Activated T-cell treated with anti-CD3 and anti-CD28 coated beads, Interleukin-2, amount 50 U/mL, for 24 hours (primary cell): ENCODE results near the gene SMYD2.
"Not testable (repeated sequence)": the region's sequence is repeated elsewhere in the genome, so short reads cannot be mapped to it uniquely, and the experiment has no call there.

Experiments used
- DNase-seq: peaks from one replicate; pipeline ENCODE4 v3.0.0-alpha.2; 2020
- H3K27ac Mint-ChIP-seq: 2 replicates; pipeline ENCODE4 v1.8.0; 2020; ENCODE audit warnings: mild to moderate bottlenecking, mixed read lengths
- H3K27me3 Mint-ChIP-seq: 2 replicates; pipeline ENCODE4 v1.8.0; 2020; ENCODE audit warnings: mixed read lengths
- H3K36me3 Mint-ChIP-seq: 2 replicates; pipeline ENCODE4 v1.8.0; 2020; ENCODE audit warnings: low read depth, mixed read lengths
- H3K4me1 Mint-ChIP-seq: 2 replicates; pipeline ENCODE4 v1.8.0; 2020; ENCODE audit warnings: low read depth, mixed read lengths
- H3K4me3 Mint-ChIP-seq: 2 replicates; pipeline ENCODE4 v1.8.0; 2020; ENCODE audit warnings: mild to moderate bottlenecking, moderate library complexity, mixed read lengths
- H3K9me3 Mint-ChIP-seq: 2 replicates; pipeline ENCODE4 v1.8.0; 2020; ENCODE audit warnings: mixed read lengths

Gene SMYD2

GRCh38 chr1:214260561-214261205 is 20.3 kb upstream of the SMYD2 start:
- Mint-ChIP-seq H3K27ac (no peak overlapping the region), H3K4me3 (no peak overlapping the region), H3K36me3 (no peaks in the 10 kb centered on the region), H3K27me3 (peaks cover 77% of the 10 kb centered on the region), H3K9me3 (no peaks in the 10 kb centered on the region), H3K4me1 (peaks cover 13% of the 10 kb centered on the region)
- DNase-seq: no peak

DNA sequence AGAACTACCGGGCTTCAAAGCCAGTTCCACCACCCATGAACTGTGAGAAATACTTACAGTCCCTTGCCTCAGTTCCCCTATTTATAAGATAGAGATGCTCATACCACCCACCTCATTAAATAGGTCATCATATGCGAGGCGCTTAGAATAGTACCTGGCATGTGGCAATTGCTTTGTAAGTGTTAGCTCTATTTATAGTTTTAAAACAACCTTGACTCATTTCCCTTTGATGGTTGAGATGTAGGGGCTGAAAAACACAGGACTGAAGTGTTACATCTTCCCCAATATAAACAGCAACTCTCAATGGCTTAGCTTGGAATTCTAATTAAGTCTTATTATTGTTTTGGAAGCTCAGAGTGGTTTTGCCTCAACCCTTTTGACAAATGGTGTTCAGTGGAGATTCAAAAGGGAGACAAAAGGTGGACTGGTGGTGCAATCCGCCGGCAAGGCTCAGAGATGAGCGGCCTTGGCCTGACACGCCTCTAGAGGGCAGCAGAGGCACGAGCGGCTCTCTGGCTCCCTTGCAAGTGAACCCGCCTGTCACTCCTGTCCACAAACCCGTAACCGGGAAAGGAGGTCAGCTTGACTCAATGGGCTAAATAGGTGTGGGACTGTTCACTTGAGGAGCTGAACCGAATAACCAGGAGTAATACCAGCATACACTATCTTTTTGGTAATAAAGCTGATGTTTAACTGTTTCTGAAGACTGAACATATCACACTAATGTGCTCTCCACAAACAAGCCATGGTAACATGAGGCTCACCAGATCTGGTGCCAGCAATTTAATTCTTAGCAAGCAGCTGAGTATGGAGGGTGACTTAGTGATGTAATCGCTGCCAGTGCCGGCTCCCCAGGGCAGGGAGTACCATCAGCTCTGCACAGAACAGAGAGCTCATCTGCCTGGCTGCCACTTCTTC is 19.5 kb upstream of the SMYD2 start:
- Mint-ChIP-seq H3K9me3 (no peaks in the 10 kb centered on the region), H3K36me3 (no peaks in the 10 kb centered on the region), H3K27me3 (peaks cover 77% of the 10 kb centered on the region), H3K27ac (no peak overlapping the region), H3K4me3 (no peak overlapping the region), H3K4me1 (peaks cover 13% of the 10 kb centered on the region)
- peak; percentile 86 for DNase-seq

- Mint-ChIP-seq H3K27ac (no peak overlapping the region), H3K9me3 (no peaks in the 10 kb centered on the region), H3K4me1 (peaks cover 12% of the 10 kb centered on the region), H3K4me3 (no peak overlapping the region), H3K27me3 (peaks cover 59% of the 10 kb centered on the region), H3K36me3 (no peaks in the 10 kb centered on the region)
- DNase-seq: no peak
Observed at GRCh38 chr1:214264196-214264595, 16.8 kb upstream of the SMYD2 start.

- H3K27me3 Mint-ChIP-seq: peaks cover 54% of the 10 kb centered on the region
- DNase-seq: no peak
- H3K36me3 Mint-ChIP-seq: no peaks in the 10 kb centered on the region
- H3K4me1 Mint-ChIP-seq: peaks cover 4% of the 10 kb centered on the region
- no peak overlapping the region for H3K27ac Mint-ChIP-seq
- H3K9me3 Mint-ChIP-seq: no peaks in the 10 kb centered on the region
- H3K4me3 Mint-ChIP-seq: no peak overlapping the region
Observed at GRCh38 chr1:214264976-214265375, 16.0 kb upstream of the SMYD2 start.

DNA sequence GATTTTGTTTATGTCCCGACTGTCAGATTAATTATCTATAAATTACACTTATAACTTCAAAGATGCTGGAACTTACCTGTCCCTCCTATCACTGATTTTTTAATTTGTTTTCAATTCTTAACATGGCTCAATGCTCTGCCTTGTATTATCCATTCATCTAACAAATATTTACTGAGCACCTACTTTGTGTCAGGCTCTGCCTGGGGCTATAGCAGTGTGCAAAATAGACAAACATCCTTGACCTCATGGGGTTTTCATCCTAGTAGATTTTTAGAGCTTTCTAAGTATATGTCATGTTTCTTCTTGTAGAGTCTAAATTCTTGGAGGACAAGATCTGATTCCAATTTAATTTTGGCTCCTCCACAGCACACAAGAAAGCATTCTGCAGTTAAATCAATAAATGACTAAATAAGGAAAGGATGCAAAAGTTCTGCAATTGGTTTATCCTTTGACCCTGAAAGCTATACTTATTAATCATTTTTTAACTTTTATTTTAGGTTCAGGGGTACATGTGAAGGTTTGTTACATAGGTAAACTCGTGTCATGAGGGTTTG is 10.8 kb upstream of the SMYD2 start:
- Mint-ChIP-seq H3K9me3 (no peaks in the 10 kb centered on the region), H3K4me3 (no peak overlapping the region), H3K4me1 (peaks cover 8% of the 10 kb centered on the region), H3K27me3 (peaks cover 14% of the 10 kb centered on the region), H3K36me3 (no peaks in the 10 kb centered on the region), H3K27ac (no peak overlapping the region)
- DNase-seq: no peak

- peaks cover 8% of the 10 kb centered on the region for H3K4me1 Mint-ChIP-seq
- H3K4me3 Mint-ChIP-seq: no peak overlapping the region
- H3K27ac Mint-ChIP-seq: no peak overlapping the region
- H3K9me3 Mint-ChIP-seq: no peaks in the 10 kb centered on the region
- peaks cover 6% of the 10 kb centered on the region for H3K27me3 Mint-ChIP-seq
- no peaks in the 10 kb centered on the region for H3K36me3 Mint-ChIP-seq
- DNase-seq: no peak
Observed at GRCh38 chr1:214271174-214271858, 9.6 kb upstream of the SMYD2 start.

GRCh38 chr1:214271995-214272731 is 8.8 kb upstream of the SMYD2 start:
- peaks cover 8% of the 10 kb centered on the region for H3K4me1 Mint-ChIP-seq
- no peak overlapping the region for H3K27ac Mint-ChIP-seq
- no peaks in the 10 kb centered on the region for H3K36me3 Mint-ChIP-seq
- no peaks in the 10 kb centered on the region for H3K9me3 Mint-ChIP-seq
- peaks cover 6% of the 10 kb centered on the region for H3K27me3 Mint-ChIP-seq
- no peak overlapping the region for H3K4me3 Mint-ChIP-seq
- no peak for DNase-seq

- no peak for DNase-seq
- no peaks in the 10 kb centered on the region for H3K9me3 Mint-ChIP-seq
- no peak overlapping the region for H3K4me3 Mint-ChIP-seq
- peaks cover 3% of the 10 kb centered on the region for H3K27me3 Mint-ChIP-seq
- H3K36me3 Mint-ChIP-seq: no peaks in the 10 kb centered on the region
- H3K4me1 Mint-ChIP-seq: peaks cover 8% of the 10 kb centered on the region
- H3K27ac Mint-ChIP-seq: no peak overlapping the region
Observed at GRCh38 chr1:214272964-214273533, 7.9 kb upstream of the SMYD2 start.

DNA sequence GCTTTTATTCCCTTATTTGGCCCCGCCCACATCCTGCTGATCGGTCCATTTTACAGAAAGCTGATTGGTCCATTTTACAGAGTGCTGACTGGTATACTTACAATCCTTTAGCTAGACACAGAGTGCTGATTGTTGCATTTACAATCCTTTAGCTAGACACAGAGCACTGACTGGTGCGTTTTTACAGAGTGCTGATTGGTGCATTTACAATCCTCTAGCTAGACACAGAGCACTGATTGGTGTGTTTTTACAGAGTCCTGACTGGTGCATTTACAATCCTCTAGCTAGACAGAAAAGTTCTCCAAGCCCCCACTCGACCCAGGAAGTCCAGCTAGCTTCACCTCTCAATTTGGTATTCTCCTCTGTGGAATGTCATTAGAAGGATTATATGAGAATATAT is 5.3 kb upstream of the SMYD2 start:
- peaks cover 21% of the 10 kb centered on the region for H3K4me1 Mint-ChIP-seq
- not testable (repeated sequence) for H3K36me3 Mint-ChIP-seq, DNase-seq, H3K27me3 Mint-ChIP-seq, H3K4me3 Mint-ChIP-seq, H3K9me3 Mint-ChIP-seq, H3K27ac Mint-ChIP-seq

GRCh38 chr1:214276786-214277185 is 4.2 kb upstream of the SMYD2 start:
- H3K36me3 Mint-ChIP-seq: peaks cover 3% of the 10 kb centered on the region
- H3K27me3 Mint-ChIP-seq: no peaks in the 10 kb centered on the region
- H3K4me1 Mint-ChIP-seq: peaks cover 22% of the 10 kb centered on the region
- no peak overlapping the region for H3K4me3 Mint-ChIP-seq
- no peak for DNase-seq
- H3K27ac Mint-ChIP-seq: no peak overlapping the region
- H3K9me3 Mint-ChIP-seq: no peaks in the 10 kb centered on the region

DNA sequence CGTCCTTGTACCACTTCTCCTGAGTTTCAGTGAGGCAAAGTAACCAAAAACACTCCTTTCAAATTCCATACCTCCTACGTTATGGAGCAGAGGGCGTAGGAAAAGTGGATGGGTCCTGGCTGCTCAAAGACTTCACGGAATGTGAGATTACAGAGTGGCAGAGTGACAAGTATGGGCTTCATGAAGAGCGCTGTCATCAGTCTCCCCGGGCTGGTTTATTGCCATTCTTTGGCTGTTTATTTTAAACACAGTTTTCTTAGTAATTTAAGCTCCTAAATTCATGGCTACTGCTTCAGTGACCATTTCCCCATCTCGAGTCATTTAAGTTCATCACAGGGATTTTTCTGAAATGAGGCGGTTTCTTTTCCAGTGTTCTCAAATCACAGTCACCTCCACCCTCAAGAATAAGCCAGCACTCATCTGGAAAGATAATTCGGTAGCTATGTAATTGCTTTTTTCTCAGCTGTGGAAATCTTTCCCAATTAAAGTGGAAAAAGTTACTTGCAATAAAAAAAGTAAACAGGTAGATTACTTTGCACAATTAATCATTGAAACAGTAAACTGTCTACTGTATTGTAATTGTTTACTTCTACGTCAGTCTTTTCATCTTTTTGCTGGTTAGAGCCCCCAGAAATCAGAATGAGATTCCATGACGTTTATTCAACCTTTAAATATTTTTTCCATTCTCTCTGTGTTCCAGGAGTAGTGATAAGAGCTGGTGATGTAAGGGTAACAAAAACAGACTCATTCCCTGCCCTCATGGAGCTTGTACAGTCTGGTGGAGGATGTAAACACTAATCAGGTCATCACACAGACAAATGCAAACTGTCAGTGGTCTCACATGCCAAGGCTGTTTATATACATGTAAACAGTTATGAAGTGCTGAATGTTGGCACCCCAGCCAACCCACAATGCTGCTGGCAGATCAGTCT is 3.0 kb upstream of the SMYD2 start:
- H3K36me3 Mint-ChIP-seq: peaks cover 4% of the 10 kb centered on the region
- peaks cover 27% of the 10 kb centered on the region for H3K4me1 Mint-ChIP-seq
- H3K27me3 Mint-ChIP-seq: no peaks in the 10 kb centered on the region
- peak overlapping the region; percentile 34 for H3K27ac Mint-ChIP-seq
- no peak overlapping the region for H3K4me3 Mint-ChIP-seq
- no peak for DNase-seq
- no peaks in the 10 kb centered on the region for H3K9me3 Mint-ChIP-seq

- Mint-ChIP-seq H3K27ac (peak overlapping the region; percentile 79), H3K4me3 (peak overlapping the region; percentile 76), H3K36me3 (peaks cover 7% of the 10 kb centered on the region), H3K27me3 (no peaks in the 10 kb centered on the region), H3K9me3 (no peaks in the 10 kb centered on the region), H3K4me1 (peaks cover 41% of the 10 kb centered on the region)
- no peak for DNase-seq
Observed at GRCh38 chr1:214280386-214281020, 456 bp upstream of the SMYD2 start.
